ENCODE data around the gene IRAK3.
A peak's percentile ranks its signal among the peaks of the same experiment; 100 is the strongest.

The IRAK3 gene

DNA sequence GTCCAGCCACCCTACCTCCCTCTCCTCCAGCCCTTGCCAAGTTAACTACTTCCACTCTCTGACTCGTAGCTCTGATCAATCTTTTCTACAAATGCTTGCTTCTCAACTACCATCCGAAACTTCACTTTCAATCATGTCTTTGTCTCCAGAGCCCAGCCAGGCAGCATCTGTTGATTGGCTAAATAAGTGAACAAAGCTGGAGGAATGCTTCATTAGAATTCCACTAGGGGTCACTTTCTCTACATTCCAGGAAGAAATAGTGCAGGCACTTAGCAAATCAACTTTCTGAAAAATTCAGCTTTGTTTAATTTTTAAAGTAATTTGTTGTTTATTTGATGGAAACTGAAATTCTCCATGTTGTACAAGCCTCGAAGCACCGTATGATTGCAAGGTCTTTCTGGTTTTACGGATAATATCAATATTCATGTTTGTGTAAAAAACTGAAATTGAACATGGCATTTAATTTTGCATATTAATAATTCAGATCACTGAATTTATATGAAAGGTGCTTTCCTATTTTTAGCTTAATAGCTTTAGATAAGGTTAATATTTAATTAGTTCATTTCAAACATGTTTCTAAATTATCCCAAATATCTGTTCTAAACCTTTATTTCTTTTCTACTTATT is 80.9 kb downstream of the IRAK3 start:
- TF ChIP-seq, protein P1, sequence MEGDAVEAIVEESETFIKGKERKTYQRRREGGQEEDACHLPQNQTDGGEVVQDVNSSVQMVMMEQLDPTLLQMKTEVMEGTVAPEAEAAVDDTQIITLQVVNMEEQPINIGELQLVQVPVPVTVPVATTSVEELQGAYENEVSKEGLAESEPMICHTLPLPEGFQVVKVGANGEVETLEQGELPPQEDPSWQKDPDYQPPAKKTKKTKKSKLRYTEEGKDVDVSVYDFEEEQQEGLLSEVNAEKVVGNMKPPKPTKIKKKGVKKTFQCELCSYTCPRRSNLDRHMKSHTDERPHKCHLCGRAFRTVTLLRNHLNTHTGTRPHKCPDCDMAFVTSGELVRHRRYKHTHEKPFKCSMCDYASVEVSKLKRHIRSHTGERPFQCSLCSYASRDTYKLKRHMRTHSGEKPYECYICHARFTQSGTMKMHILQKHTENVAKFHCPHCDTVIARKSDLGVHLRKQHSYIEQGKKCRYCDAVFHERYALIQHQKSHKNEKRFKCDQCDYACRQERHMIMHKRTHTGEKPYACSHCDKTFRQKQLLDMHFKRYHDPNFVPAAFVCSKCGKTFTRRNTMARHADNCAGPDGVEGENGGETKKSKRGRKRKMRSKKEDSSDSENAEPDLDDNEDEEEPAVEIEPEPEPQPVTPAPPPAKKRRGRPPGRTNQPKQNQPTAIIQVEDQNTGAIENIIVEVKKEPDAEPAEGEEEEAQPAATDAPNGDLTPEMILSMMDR (IDR thresholded peaks at IDR 0.05; ENCODE audit: low read depth, low read length, missing control alignments): peak; percentile 36
- H3K4me3 ChIP-seq (ENCODE audit: low read depth, low read length): no peak overlapping the region
- DNase-seq (ENCODE audit: low read depth): peak; percentile 18

DNA sequence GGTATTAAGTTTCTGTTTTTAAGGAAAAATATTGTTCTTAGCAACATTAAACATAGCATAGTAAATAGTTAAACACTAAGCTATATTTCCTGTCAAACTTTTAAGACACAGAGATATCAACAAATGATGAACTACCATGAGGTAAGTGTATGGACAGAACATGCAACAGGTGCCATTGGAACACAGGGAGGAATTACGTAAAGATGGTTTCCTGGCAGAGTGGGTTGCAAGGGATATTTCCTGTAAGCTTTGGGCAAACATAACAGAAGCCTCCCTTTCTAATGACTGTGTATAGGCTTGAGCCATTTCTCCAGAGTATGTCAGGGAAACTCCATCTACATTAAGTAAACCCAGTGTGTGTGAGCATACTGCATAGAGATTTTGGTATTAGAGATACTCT is 81.6 kb downstream of the IRAK3 start:
- no peak overlapping the region for H3K4me3 ChIP-seq (ENCODE audit: low read depth, low read length)
- DNase-seq (ENCODE audit: low read depth): no peak
- TF ChIP-seq, protein P1 (IDR thresholded peaks at IDR 0.05; ENCODE audit: low read depth, low read length, missing control alignments): no peak

DNA sequence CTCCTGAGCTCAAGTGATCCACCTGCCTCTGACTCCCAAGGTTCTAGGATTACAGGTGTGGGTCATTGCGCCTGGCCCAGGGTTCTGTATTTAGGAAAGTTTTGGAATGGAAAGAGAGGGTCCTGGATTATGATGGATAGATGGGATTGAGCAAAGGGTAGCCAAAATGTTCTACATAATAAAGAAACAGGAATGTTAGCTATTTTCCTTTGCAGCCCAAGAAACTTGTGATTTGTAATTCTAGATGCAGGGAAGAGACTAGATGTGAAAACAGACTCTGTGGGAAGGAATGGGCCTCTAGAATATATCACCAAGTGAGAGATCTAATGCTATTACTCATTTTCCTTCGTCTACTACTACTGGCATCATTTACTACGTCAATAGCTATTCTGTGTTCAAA is 83.6 kb downstream of the IRAK3 start:
- H3K4me3 ChIP-seq (ENCODE audit: low read depth, low read length): no peak overlapping the region
- TF ChIP-seq, protein P1 (IDR thresholded peaks at IDR 0.05; ENCODE audit: low read depth, low read length, missing control alignments): no peak
- no peak for DNase-seq (ENCODE audit: low read depth)

DNA sequence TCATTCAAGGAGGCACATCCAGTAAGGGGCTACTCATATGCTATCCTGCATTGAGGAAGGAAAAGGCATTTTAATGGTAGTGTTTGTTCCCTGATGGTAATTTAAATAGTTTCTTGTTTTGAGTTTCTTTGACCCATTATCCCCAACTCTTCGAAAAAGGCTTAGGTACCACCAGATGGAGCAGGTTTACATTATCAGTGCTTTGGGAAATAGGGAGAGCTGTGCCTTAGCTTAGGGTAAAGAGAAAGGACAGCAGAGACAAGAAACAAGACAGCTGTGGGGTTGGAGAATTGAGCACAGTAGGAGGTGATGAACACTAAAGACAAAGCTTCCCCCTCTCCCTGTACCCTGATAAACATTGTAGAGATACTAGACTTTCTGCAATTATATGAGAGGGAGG is 84.1 kb downstream of the IRAK3 start:
- no peak for DNase-seq (ENCODE audit: low read depth)
- no peak overlapping the region for H3K4me3 ChIP-seq (ENCODE audit: low read depth, low read length)
- TF ChIP-seq, protein P1 (IDR thresholded peaks at IDR 0.05; ENCODE audit: low read depth, low read length, missing control alignments): no peak

DNA sequence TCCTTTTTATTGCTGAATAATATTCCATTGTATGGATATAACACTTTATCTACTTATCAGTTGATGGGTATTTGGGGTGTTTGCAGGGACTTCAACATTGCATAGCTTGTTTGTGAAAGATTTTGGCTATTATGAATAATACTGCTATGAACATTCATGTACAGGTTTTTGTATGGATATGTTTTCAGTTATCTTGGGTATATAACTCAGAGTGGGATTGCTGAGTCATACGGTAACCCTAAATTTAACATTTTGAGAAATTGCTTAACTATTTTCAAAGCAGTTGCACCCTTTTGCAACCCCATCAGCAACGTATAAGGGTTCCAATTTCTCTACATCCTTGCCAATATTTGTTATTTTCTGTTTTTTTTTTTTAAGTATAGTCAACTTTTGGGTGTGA is 86.0 kb downstream of the IRAK3 start:
- DNase-seq (ENCODE audit: low read depth): no peak
- TF ChIP-seq, protein P1 (IDR thresholded peaks at IDR 0.05; ENCODE audit: low read depth, low read length, missing control alignments): no peak
- no peak overlapping the region for H3K4me3 ChIP-seq (ENCODE audit: low read depth, low read length)

DNA sequence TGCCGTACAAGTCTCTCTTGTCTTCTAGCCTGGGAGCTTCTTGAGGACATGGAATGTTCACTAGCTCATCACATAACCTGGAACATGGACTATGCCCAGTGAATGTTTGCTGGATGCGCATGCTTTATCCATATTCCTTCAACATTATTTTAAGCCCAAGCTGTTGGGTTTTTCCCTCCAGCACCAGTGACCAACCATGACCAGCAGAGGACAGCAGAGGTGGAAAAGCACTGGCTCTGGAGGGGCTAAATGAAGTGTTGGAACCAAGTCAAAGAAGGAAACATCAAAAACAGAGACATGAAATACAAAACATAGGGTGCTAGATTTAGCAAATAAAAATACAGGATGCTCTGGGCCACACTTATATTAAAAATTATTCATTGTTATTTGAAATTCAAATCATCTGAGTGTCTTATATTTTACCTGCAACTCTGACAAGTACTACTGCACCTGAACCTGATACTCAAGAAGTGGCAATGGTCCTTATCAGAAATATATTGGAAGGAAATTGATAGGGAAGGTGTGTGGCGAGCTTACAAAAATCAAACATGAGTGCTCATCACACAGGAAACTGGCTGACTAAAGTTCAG is 90.2 kb downstream of the IRAK3 start:
- no peak overlapping the region for H3K4me3 ChIP-seq (ENCODE audit: low read depth, low read length)
- DNase-seq (ENCODE audit: low read depth): no peak
- TF ChIP-seq, protein P1 (IDR thresholded peaks at IDR 0.05; ENCODE audit: low read depth, low read length, missing control alignments): peak; percentile 46

DNA sequence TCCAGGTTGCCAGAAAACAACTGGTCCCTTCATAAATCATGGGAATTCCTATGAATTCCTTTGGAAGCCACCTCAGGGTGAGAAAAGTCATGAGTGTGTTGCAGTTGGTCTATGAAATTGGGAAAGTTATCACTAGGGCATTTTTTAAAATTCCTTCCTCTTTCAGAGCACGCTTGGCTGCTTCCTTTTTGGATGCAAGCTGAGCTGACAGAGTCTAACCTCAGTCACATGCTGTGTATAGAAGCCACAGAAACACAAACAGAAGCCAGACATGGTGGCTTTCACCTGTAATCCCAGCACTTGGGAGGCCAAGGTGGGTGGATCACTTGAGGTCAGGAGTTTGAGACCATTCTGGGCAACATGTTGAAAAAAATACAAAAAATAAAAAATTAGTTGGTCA is 91.5 kb downstream of the IRAK3 start:
- H3K4me3 ChIP-seq (ENCODE audit: low read depth, low read length): no peak overlapping the region
- DNase-seq (ENCODE audit: low read depth): no peak
- TF ChIP-seq, protein P1 (IDR thresholded peaks at IDR 0.05; ENCODE audit: low read depth, low read length, missing control alignments): no peak

All from GM12864 (cell line).